WTC11 (cell line): ENCODE data around the gene YIF1A. TPM values are rescaled to one million over a fixed set of nuclear protein-coding genes. Genes with fewer than 3 reads are reported as not detected.

ENCODE experiments used
- ATAC-seq: fragments of 200-7000 bp; cut with Tn5 transposase; 2 replicates; pipeline ENCODE4 v1.10.0; 2021; ENCODE audit warnings: mild to moderate bottlenecking, moderate library complexity
- CTCF ChIA-PET: fragments of 300-600 bp; sonication (Branson Sonifier 250); formaldehyde crosslinking; loops from one replicate; lab custom pipeline; 2021; ENCODE audit warnings: antibody characterized with exemption; lab: Charles Lee
- POLR2A ChIA-PET: fragments of 350-600 bp; sonication (Branson Sonifier 250); formaldehyde crosslinking; loops from one replicate; lab custom pipeline; 2021; ENCODE audit warnings: antibody characterized with exemption; lab: Charles Lee
- DNase-seq: peaks from one replicate; pipeline ENCODE4 v3.0.0; 2021; ENCODE audit warnings: low spot score
- H3K27ac Mint-ChIP-seq: 2 replicates; pipeline ENCODE4 v1.8.0; 2021; ENCODE audit warnings: mixed read lengths
- H3K27me3 Mint-ChIP-seq: 2 replicates; pipeline ENCODE4 v1.8.0; 2021; ENCODE audit warnings: low read depth, mild to moderate bottlenecking, moderate library complexity, mixed read lengths
- H3K36me3 Mint-ChIP-seq: 2 replicates; pipeline ENCODE4 v1.8.0; 2021; ENCODE audit warnings: mixed read lengths
- H3K4me1 Mint-ChIP-seq: 2 replicates; pipeline ENCODE4 v1.8.0; 2022; ENCODE audit warnings: mixed read lengths
- H3K4me3 Mint-ChIP-seq: 2 replicates; pipeline ENCODE4 v1.8.0; 2021; ENCODE audit warnings: mild to moderate bottlenecking, moderate library complexity, mixed read lengths
- H3K9me3 Mint-ChIP-seq: 2 replicates; pipeline ENCODE4 v1.8.0; 2021; ENCODE audit warnings: mixed read lengths
- AR ChIP-seq: fragments of 250-450 bp; sonication (Bioruptor Pico); IDR thresholded peaks from 2 replicates; pipeline ENCODE4 v1.9.0; 2021; ENCODE audit warnings: mild to moderate bottlenecking
- GABPB1 ChIP-seq: sonication (generic); formaldehyde crosslinking; IDR thresholded peaks from 2 replicates; pipeline ENCODE4 v1.8.1; 2023; ENCODE audit warnings: mild to moderate bottlenecking, missing genetic modification reagents
- GRHL2 ChIP-seq: fragments of 250-450 bp; sonication (Bioruptor Pico); IDR thresholded peaks from 2 replicates; pipeline ENCODE4 v1.8.0; 2022; ENCODE audit warnings: mild to moderate bottlenecking, moderate library complexity; ENCODE audit not compliant: insufficient replicate concordance, severe bottlenecking
- KAT7 ChIP-seq: sonication (generic); formaldehyde crosslinking; IDR thresholded peaks from 2 replicates; pipeline ENCODE4 v1.8.1; 2023; ENCODE audit warnings: missing genetic modification reagents, mild to moderate bottlenecking, borderline replicate concordance
- NFATC4 ChIP-seq: fragments of 250-450 bp; sonication (Bioruptor Pico); IDR thresholded peaks from 2 replicates; pipeline ENCODE4 v1.9.0; 2021; ENCODE audit warnings: mild to moderate bottlenecking
- NFYB ChIP-seq: sonication (generic); formaldehyde crosslinking; conservative IDR thresholded peaks from 2 replicates; pipeline ENCODE4 v1.8.0; 2022; ENCODE audit warnings: low read depth, missing genetic modification reagents
- NR1H2 ChIP-seq: sonication (generic); formaldehyde crosslinking; IDR thresholded peaks from 2 replicates; pipeline ENCODE4 v1.9.0; 2021; ENCODE audit warnings: mild to moderate bottlenecking, moderate library complexity, missing genetic modification reagents
- NR3C1 ChIP-seq: sonication (generic); formaldehyde crosslinking; conservative IDR thresholded peaks from 2 replicates; pipeline ENCODE4 v1.8.1; 2023; ENCODE audit warnings: low read depth, mild to moderate bottlenecking, missing genetic modification reagents
- PRRX2 ChIP-seq: fragments of 250-450 bp; sonication (Bioruptor Pico); IDR thresholded peaks from 2 replicates; pipeline ENCODE4 v1.8.0; 2021; ENCODE audit warnings: mild to moderate bottlenecking
- SOX15 ChIP-seq: fragments of 250-450 bp; sonication (Bioruptor Pico); IDR thresholded peaks from 2 replicates; pipeline ENCODE4 v1.9.0; 2021; ENCODE audit warnings: mild to moderate bottlenecking
- SP1 ChIP-seq: sonication (generic); formaldehyde crosslinking; conservative IDR thresholded peaks from 2 replicates; pipeline ENCODE4 v1.8.1; 2022; ENCODE audit warnings: missing genetic modification reagents
- TCF7 ChIP-seq: sonication (generic); formaldehyde crosslinking; IDR thresholded peaks from 2 replicates; pipeline ENCODE4 v1.8.0; 2022; ENCODE audit warnings: mild to moderate bottlenecking, low read depth, missing genetic modification reagents, moderate library complexity
- TEAD1 ChIP-seq: sonication (generic); formaldehyde crosslinking; IDR thresholded peaks from 2 replicates; pipeline ENCODE4 v1.8.0; 2022; ENCODE audit warnings: mild to moderate bottlenecking, missing genetic modification reagents
- TP53 ChIP-seq: sonication (generic); formaldehyde crosslinking; IDR thresholded peaks from 2 replicates; pipeline ENCODE4 v1.8.1; 2023; ENCODE audit warnings: mild to moderate bottlenecking, missing genetic modification reagents
- ZMAT4 ChIP-seq: fragments of 250-450 bp; sonication (Bioruptor Pico); IDR thresholded peaks from 2 replicates; pipeline ENCODE4 v1.9.0; 2021; ENCODE audit warnings: mild to moderate bottlenecking
- ZNF121 ChIP-seq: sonication (generic); formaldehyde crosslinking; IDR thresholded peaks from 2 replicates; pipeline ENCODE4 v1.8.0; 2023; ENCODE audit warnings: missing genetic modification reagents
- total RNA-seq: library from RNA; stranded (reverse); gene quantifications from 3 replicates; pipeline ENCODE4 v1.2.3, GENCODE V29; 2021
- TF ChIP-seq, protein P1 (sequence below): sonication (generic); formaldehyde crosslinking; IDR thresholded peaks from 2 replicates; pipeline ENCODE4 v1.8.1; 2022; ENCODE audit warnings: mild to moderate bottlenecking, missing genetic modification reagents, moderate library complexity, borderline replicate concordance
- TF ChIP-seq, protein P2 (sequence below): sonication (generic); formaldehyde crosslinking; IDR thresholded peaks from 2 replicates; pipeline ENCODE4 v1.8.1; 2023; ENCODE audit warnings: mild to moderate bottlenecking, moderate library complexity, missing genetic modification reagents
- TF ChIP-seq, protein P3 (sequence below): sonication (generic); formaldehyde crosslinking; IDR thresholded peaks from 2 replicates; pipeline ENCODE4 v1.8.1; 2023; ENCODE audit warnings: mild to moderate bottlenecking, missing genetic modification reagents

YIF1A gene
- total RNA-seq, 1 experiment from 2014 or later: 86.9 TPM

GRCh38 chr11:66314186-66314501 lies 25.2 kb upstream of the YIF1A start (continued):
- TF ChIP-seq, protein P1, sequence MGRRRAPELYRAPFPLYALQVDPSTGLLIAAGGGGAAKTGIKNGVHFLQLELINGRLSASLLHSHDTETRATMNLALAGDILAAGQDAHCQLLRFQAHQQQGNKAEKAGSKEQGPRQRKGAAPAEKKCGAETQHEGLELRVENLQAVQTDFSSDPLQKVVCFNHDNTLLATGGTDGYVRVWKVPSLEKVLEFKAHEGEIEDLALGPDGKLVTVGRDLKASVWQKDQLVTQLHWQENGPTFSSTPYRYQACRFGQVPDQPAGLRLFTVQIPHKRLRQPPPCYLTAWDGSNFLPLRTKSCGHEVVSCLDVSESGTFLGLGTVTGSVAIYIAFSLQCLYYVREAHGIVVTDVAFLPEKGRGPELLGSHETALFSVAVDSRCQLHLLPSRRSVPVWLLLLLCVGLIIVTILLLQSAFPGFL (CRISPR knock-in tag): no peak
- no peak for TF ChIP-seq NFATC4

DNA sequence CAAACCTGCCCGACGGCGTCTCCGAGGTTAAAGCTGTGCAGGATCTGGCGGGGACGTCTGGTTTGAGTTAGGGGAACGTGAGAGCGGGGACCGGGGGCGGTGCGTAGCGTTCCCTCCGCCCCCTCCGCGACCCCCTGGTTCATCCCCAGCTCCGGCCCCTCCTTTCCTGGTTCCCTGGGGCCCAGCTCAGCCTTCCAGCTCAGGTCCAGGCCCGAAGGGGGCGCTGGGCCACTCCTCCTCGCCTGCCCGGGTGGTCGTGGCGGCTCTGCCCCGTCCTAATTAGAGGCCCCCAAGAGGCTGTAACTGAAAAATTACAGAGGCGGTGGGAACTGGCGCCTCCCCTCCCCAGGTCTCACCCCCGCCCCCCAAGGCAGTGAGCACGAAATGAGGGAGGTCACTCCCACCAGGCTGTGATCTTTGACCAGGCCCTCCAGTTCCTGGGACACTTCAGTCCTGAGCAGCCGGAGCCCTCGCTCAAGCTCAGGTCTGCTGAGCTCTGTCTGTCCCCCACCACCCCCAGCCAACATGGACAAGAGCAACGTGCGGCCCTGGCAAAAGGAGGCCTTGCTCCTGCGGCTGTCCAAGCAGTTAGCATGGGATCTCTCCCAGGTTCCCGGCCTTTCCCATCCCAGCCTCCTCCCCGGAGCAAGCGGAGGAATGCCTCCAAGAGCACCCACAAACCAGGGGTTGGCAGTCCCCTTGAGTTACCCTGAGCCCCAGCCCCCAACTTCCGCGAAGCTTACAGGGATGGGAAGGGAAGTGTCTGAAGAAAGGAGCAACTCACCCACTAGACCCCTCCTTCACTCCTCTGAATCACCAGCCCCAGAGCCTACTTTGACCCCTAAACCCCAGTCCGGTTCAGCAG lies 24.6 kb upstream of the YIF1A start:
- peaks cover under 1% of the 10 kb centered on the region for H3K9me3 Mint-ChIP-seq
- H3K27me3 Mint-ChIP-seq: peaks cover 5% of the 10 kb centered on the region; the same call in 1 of the 2 replicates
- H3K36me3 Mint-ChIP-seq: peaks cover 2% of the 10 kb centered on the region; the same call in 1 of the 2 replicates
- POLR2A ChIA-PET: interaction anchor here (0.6 to 2.8 kb wide), 15 partner anchors 9 to 487 kb away, joined by 3 to 20 read pairs (median 6); partner anchors contain the start of genes BRMS1, NPAS4, RIN1 and SLC29A2
- peak overlapping the region; percentile 96 for H3K27ac Mint-ChIP-seq
- CTCF ChIA-PET: interaction anchor here (0.7 to 5.8 kb wide), 40 partner anchors 9 to 607 kb away, joined by 3 to 319 read pairs (median 10); partner anchors contain the start of genes B4GAT1, BRMS1, DPP3 and FIBP
- ATAC-seq (peak; percentile 6), DNase-seq (peak; percentile 78)
- peak overlapping the region; percentile 87 for H3K4me3 Mint-ChIP-seq
- TF ChIP-seq SP1 (peak; percentile 55; the same call in 1 of the 2 replicates), TCF7 (CRISPR knock-in tag) (no peak), SOX15 (CRISPR knock-in tag) (no peak), ZNF121 (0 out of 2 replicates have a peak, but pooled peaks have one; percentile 13), AR (CRISPR knock-in tag) (no peak), TEAD1 (CRISPR knock-in tag) (no peak), GABPB1 (CRISPR knock-in tag) (0 out of 2 replicates have a peak, but pooled peaks have one; percentile 17), PRRX2 (CRISPR knock-in tag) (no peak)
- TF ChIP-seq, protein P2, sequence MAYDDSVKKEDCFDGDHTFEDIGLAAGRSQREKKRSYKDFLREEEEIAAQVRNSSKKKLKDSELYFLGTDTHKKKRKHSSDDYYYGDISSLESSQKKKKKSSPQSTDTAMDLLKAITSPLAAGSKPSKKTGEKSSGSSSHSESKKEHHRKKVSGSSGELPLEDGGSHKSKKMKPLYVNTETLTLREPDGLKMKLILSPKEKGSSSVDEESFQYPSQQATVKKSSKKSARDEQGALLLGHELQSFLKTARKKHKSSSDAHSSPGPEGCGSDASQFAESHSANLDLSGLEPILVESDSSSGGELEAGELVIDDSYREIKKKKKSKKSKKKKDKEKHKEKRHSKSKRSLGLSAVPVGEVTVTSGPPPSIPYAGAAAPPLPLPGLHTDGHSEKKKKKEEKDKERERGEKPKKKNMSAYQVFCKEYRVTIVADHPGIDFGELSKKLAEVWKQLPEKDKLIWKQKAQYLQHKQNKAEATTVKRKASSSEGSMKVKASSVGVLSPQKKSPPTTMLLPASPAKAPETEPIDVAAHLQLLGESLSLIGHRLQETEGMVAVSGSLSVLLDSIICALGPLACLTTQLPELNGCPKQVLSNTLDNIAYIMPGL (CRISPR knock-in tag): no peak
- TF ChIP-seq, protein P3, sequence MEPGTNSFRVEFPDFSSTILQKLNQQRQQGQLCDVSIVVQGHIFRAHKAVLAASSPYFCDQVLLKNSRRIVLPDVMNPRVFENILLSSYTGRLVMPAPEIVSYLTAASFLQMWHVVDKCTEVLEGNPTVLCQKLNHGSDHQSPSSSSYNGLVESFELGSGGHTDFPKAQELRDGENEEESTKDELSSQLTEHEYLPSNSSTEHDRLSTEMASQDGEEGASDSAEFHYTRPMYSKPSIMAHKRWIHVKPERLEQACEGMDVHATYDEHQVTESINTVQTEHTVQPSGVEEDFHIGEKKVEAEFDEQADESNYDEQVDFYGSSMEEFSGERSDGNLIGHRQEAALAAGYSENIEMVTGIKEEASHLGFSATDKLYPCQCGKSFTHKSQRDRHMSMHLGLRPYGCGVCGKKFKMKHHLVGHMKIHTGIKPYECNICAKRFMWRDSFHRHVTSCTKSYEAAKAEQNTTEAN (CRISPR knock-in tag): no peak
- H3K4me1 Mint-ChIP-seq: peaks cover 25% of the 10 kb centered on the region

DNA sequence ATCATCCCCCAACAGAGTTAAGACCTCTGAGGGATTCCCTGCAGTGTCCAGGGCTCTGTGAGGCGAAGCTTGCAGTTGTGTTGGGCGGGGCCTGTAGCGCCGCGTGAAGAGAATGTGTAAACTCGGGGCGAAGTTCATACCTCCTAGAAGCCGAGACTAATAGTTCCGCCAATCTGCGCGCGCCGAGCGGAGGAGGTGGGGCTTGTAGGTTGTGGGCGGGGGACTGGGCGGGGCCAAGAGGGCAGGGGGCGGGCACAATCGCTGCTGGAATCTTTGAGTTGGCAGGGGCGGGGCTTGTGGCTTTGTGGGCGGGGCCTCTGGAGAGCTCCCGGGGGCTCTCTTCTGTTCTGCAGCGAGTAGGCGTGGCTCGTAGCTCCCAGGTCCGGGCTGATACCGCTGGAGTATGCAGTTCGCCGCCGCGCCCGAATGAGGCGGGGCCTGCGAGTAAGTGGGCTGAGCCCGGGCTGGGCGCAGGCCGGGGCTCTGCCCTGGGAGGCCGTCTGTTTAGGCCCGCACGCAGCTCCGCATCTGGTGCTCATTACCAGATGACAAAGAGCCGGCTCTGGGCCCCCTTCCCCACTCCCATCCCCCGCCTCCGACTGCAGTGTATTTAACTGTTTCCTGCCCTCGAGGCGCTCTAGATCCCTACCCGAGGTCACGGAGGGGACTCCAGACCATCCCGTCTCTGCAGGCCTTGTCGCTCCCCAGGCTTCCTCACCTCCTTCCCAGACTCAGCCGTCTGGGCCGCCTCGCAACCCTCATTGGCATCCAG lies 23.8 kb upstream of the YIF1A start:
- CTCF ChIA-PET: interaction anchor here (0.5 to 5.8 kb wide), 46 partner anchors 9 to 607 kb away, joined by 3 to 319 read pairs (median 8); partner anchors contain the start of genes B4GAT1, BRMS1, DPP3 and FIBP
- no peak for TF ChIP-seq TP53 (CRISPR knock-in tag)
- TF ChIP-seq NFYB (CRISPR knock-in tag): no peak
- TF ChIP-seq GRHL2 (CRISPR knock-in tag): no peak
- no peak for TF ChIP-seq KAT7
- peak; percentile 13; the same call in 1 of the 2 replicates for TF ChIP-seq GABPB1 (CRISPR knock-in tag)
- TF ChIP-seq NR3C1: no peak
- TF ChIP-seq NR1H2 (CRISPR knock-in tag): no peak
- no peak for TF ChIP-seq ZMAT4 (CRISPR knock-in tag)
- Mint-ChIP-seq H3K36me3 (no peaks in the 10 kb centered on the region), H3K4me3 (peak overlapping the region; percentile 87), H3K4me1 (peaks cover 18% of the 10 kb centered on the region), H3K27ac (peak overlapping the region; percentile 99), H3K27me3 (peaks cover 5% of the 10 kb centered on the region; the same call in 1 of the 2 replicates), H3K9me3 (no peaks in the 10 kb centered on the region)
- POLR2A ChIA-PET: interaction anchor here (0.5 to 2.8 kb wide), 20 partner anchors 9 to 170 kb away, joined by 3 to 20 read pairs (median 5); partner anchors contain the start of genes BRMS1, NPAS4, RIN1 and SLC29A2
- peak; percentile 82 for ATAC-seq
- DNase-seq: peak; percentile 100
